ENCODE results near the gene SCAMP4. TPM values are rescaled to one million over a fixed set of nuclear protein-coding genes. Genes with fewer than 3 reads are reported as not detected.

The SCAMP4 gene
- polyA plus RNA-seq, 2 of the 4 experiments (the other 2 are of a cell fraction): 7.6 to 63.0 TPM

DNA sequence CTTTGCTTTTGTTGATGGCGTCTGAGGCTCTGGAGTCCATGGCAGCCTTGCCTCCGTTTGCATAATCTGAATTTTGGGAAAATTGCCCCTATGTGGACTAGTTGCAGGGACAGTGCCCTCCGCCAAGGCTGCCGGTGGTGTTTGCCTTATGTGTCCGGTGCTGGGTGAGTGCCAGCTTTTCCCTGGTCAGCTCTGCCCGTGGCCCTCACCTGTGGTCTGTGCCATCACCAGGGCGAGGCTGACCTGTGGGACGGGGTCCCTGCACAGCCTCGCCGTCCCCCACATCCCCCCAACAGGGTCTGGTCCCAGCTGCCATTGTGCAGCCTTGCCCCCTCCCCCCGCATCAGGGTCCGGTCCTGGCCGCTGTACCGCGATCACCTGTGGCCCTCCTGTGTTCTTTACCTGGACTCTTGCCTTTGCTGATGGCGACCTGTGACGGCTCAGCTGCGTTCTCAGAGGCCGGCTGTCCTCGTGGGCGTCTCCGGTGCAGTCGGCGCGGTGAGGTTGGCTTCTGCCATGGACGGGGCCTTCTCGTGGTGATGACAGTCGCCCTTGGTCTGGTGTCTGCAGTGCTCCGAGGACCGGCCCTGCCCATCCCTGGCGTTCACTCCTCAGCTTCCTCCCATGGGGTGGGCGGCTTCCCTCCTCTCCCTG is 48.4 kb downstream of the SCAMP4 start:
- FAIRE-seq (no peak), ATAC-seq (no peak)
- CTCF ChIA-PET: interaction anchor here (0.6 to 1.7 kb wide), 4 partner anchors 12 to 117 kb away, joined by 3 to 4 read pairs (median 4); no protein-coding TSS in a partner anchor

DNA sequence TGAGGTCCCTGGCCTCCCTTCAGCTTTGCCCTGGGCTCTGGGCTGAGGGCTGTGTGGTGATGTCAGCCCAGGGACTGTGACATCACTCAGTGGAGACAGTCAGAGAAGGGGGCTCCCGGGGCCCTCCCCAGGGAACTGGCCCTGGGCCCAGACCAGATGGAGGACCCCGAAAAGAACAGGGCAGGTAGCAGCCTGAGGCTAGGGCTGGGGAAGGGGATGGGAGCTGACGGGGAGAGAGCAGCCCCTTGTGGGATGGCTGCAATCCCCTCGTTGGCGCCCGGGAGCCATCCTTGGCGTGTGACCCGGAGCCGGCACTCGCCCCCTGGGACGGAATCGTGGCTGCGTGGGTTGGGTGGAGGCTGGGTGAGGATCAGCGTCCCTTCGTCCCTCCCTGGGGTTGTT is 49.3 kb downstream of the SCAMP4 start:
- 95% methylated on average over 14 of the region's 15 CpGs for WGBS (ENCODE audit: missing lambda C conversion rate)
- no peak for DNase-seq (ENCODE audit: low read depth in 1 of 2, low spot score in 1 of 2)
- no peak for FAIRE-seq
- H3K4me2 ChIP-seq: no peak overlapping the region
- H3K4me1 ChIP-seq: no peaks in the 10 kb centered on the region
- H3K27ac ChIP-seq: no peak overlapping the region
- ChIA-PET POLR2A (no interaction called here), CTCF (no interaction called here)
- TF ChIP-seq HOXB5 (CRISPR knock-in tag; IDR thresholded peaks at IDR 0.05): no peak
- no peak for TF ChIP-seq CEBPB (IDR thresholded peaks at IDR 0.05)
- no peak for TF ChIP-seq ZSCAN20 (CRISPR knock-in tag; IDR thresholded peaks at IDR 0.05)
- no peak for TF ChIP-seq HOXA7 (CRISPR knock-in tag; IDR thresholded peaks at IDR 0.05)
- TF ChIP-seq, protein P1, sequence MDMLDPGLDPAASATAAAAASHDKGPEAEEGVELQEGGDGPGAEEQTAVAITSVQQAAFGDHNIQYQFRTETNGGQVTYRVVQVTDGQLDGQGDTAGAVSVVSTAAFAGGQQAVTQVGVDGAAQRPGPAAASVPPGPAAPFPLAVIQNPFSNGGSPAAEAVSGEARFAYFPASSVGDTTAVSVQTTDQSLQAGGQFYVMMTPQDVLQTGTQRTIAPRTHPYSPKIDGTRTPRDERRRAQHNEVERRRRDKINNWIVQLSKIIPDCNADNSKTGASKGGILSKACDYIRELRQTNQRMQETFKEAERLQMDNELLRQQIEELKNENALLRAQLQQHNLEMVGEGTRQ (IDR thresholded peaks at IDR 0.05): no peak
- no peak for TF ChIP-seq RCOR1 (IDR thresholded peaks at IDR 0.05; ENCODE audit: low read depth, low read length)
- TF ChIP-seq, protein P2, sequence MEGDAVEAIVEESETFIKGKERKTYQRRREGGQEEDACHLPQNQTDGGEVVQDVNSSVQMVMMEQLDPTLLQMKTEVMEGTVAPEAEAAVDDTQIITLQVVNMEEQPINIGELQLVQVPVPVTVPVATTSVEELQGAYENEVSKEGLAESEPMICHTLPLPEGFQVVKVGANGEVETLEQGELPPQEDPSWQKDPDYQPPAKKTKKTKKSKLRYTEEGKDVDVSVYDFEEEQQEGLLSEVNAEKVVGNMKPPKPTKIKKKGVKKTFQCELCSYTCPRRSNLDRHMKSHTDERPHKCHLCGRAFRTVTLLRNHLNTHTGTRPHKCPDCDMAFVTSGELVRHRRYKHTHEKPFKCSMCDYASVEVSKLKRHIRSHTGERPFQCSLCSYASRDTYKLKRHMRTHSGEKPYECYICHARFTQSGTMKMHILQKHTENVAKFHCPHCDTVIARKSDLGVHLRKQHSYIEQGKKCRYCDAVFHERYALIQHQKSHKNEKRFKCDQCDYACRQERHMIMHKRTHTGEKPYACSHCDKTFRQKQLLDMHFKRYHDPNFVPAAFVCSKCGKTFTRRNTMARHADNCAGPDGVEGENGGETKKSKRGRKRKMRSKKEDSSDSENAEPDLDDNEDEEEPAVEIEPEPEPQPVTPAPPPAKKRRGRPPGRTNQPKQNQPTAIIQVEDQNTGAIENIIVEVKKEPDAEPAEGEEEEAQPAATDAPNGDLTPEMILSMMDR (IDR thresholded peaks at IDR 0.05): no peak
- TF ChIP-seq MAFK (IDR thresholded peaks at IDR 0.05; ENCODE audit: partially characterized antibody): no peak
- no peak for TF ChIP-seq POLR2A (IDR thresholded peaks at IDR 0.05; ENCODE audit: low read length)
- TF ChIP-seq, protein P3, sequence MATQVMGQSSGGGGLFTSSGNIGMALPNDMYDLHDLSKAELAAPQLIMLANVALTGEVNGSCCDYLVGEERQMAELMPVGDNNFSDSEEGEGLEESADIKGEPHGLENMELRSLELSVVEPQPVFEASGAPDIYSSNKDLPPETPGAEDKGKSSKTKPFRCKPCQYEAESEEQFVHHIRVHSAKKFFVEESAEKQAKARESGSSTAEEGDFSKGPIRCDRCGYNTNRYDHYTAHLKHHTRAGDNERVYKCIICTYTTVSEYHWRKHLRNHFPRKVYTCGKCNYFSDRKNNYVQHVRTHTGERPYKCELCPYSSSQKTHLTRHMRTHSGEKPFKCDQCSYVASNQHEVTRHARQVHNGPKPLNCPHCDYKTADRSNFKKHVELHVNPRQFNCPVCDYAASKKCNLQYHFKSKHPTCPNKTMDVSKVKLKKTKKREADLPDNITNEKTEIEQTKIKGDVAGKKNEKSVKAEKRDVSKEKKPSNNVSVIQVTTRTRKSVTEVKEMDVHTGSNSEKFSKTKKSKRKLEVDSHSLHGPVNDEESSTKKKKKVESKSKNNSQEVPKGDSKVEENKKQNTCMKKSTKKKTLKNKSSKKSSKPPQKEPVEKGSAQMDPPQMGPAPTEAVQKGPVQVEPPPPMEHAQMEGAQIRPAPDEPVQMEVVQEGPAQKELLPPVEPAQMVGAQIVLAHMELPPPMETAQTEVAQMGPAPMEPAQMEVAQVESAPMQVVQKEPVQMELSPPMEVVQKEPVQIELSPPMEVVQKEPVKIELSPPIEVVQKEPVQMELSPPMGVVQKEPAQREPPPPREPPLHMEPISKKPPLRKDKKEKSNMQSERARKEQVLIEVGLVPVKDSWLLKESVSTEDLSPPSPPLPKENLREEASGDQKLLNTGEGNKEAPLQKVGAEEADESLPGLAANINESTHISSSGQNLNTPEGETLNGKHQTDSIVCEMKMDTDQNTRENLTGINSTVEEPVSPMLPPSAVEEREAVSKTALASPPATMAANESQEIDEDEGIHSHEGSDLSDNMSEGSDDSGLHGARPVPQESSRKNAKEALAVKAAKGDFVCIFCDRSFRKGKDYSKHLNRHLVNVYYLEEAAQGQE (IDR thresholded peaks at IDR 0.05): no peak
- no peak for TF ChIP-seq BHLHE40 (IDR thresholded peaks at IDR 0.05; ENCODE audit: low read depth, low read length)
- no peak overlapping the region for H3K4me3 ChIP-seq
- no peaks in the 10 kb centered on the region for H3K9me3 ChIP-seq
- no peak for ATAC-seq

More for the DNA sequence above, 48.4 kb downstream of the SCAMP4 start:
- H3K4me3 ChIP-seq: no peak overlapping the region
- no peak for TF ChIP-seq GATA3 (IDR thresholded peaks at IDR 0.05; ENCODE audit: borderline replicate concordance)
- TF ChIP-seq EHMT2 (IDR thresholded peaks at IDR 0.05; ENCODE audit: low read depth): no peak
- TF ChIP-seq, protein P4, sequence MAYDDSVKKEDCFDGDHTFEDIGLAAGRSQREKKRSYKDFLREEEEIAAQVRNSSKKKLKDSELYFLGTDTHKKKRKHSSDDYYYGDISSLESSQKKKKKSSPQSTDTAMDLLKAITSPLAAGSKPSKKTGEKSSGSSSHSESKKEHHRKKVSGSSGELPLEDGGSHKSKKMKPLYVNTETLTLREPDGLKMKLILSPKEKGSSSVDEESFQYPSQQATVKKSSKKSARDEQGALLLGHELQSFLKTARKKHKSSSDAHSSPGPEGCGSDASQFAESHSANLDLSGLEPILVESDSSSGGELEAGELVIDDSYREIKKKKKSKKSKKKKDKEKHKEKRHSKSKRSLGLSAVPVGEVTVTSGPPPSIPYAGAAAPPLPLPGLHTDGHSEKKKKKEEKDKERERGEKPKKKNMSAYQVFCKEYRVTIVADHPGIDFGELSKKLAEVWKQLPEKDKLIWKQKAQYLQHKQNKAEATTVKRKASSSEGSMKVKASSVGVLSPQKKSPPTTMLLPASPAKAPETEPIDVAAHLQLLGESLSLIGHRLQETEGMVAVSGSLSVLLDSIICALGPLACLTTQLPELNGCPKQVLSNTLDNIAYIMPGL (CRISPR knock-in tag; IDR thresholded peaks at IDR 0.05; ENCODE audit: borderline replicate concordance): no peak
- no peak for TF ChIP-seq SMC3 (IDR thresholded peaks at IDR 0.05)
- POLR2A ChIA-PET: no interaction called here
- no peak overlapping the region for H3K27ac ChIP-seq
- no peaks in the 10 kb centered on the region for H3K4me1 ChIP-seq
- H3K9me3 ChIP-seq: no peaks in the 10 kb centered on the region
- no peak for DNase-seq (ENCODE audit: low read depth in 1 of 2, low spot score in 1 of 2)
- no peak overlapping the region for H3K4me2 ChIP-seq
- WGBS (ENCODE audit: missing lambda C conversion rate): 88% methylated on average over 9 of the region's 32 CpGs

Data from A549 (cell line).